ENCODE results near the gene PARVB. TPM values are rescaled to one million over a fixed set of nuclear protein-coding genes. Genes with fewer than 3 reads are reported as not detected.

Gene PARVB
- total RNA-seq, 1 donor from 2014 or later = 94.6 TPM

DNA sequence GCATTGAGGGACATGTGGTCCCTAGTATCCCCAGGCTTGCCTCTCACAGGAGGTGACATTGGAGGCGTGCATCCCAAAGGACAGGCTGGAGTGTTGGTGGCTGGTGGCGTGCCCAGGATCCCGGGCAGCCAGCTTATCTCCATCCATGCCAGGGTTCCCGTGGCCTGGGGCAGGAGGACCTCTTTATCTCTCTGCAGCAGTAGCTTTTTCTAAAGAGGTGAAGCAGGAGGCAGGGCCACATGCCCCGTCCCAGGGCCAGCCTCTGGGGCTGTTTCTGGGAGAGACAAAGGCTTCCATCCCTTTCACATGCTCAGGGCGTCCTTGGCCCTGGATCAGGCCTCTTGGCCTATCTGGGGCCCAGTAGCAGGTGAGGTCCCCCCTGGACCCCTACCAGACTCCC is 176.3 kb downstream of the PARVB start:
- no peaks in the 10 kb centered on the region for H3K36me3 ChIP-seq (ENCODE audit: control insufficient read depth, insufficient read depth, low read length)
- H3K4me3 ChIP-seq (ENCODE audit: low read depth, low read length) = no peak overlapping the region
- TF ChIP-seq, protein P1, sequence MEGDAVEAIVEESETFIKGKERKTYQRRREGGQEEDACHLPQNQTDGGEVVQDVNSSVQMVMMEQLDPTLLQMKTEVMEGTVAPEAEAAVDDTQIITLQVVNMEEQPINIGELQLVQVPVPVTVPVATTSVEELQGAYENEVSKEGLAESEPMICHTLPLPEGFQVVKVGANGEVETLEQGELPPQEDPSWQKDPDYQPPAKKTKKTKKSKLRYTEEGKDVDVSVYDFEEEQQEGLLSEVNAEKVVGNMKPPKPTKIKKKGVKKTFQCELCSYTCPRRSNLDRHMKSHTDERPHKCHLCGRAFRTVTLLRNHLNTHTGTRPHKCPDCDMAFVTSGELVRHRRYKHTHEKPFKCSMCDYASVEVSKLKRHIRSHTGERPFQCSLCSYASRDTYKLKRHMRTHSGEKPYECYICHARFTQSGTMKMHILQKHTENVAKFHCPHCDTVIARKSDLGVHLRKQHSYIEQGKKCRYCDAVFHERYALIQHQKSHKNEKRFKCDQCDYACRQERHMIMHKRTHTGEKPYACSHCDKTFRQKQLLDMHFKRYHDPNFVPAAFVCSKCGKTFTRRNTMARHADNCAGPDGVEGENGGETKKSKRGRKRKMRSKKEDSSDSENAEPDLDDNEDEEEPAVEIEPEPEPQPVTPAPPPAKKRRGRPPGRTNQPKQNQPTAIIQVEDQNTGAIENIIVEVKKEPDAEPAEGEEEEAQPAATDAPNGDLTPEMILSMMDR (IDR thresholded peaks at IDR 0.05; ENCODE audit: insufficient read depth, low read length, poor library complexity, severe bottlenecking) = no peak
- DNase-seq (ENCODE audit: low read depth) = no peak
- H3K27me3 ChIP-seq (ENCODE audit: control insufficient read depth, insufficient read depth, low read length) = peaks cover 16% of the 10 kb centered on the region

DNA sequence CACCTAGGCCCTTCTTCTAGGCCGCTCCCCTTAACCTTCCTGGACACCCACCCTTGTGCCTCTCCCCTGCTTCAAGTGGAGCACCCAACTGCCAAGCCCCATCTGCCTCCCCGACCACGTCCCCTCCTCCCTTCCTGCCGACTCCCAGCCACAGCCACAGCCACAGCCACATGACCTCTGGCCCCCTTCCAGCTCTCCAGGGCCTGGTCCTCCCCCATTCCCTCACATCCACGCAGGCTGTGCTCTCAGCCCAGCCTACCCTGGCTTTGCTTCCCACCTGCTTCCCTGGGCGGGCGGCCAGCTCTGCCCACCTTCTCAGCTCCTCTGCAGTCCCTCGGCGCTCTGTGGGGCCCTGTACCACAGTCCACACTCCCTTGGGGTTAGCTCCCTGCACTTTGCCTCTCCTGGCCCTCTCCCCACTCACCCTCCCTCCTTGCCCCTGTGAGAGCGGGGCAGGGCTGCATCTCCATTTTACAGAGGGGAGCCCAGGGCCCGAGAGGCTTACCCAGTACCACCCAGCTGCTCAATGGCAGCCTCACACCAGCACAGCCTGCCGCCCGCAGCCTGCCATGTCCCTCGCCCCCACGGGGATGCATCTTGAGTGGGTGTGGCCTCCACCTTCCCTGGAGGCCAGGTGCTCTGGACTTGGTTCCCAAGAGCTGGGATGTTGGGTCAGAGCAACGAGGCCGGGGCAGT is 176.9 kb downstream of the PARVB start:
- DNase-seq (ENCODE audit: low read depth) = no peak
- H3K36me3 ChIP-seq (ENCODE audit: control insufficient read depth, insufficient read depth, low read length) = no peaks in the 10 kb centered on the region
- TF ChIP-seq, protein P1 (IDR thresholded peaks at IDR 0.05; ENCODE audit: insufficient read depth, low read length, poor library complexity, severe bottlenecking) = no peak
- H3K4me3 ChIP-seq (ENCODE audit: low read depth, low read length) = no peak overlapping the region
- H3K27me3 ChIP-seq (ENCODE audit: control insufficient read depth, insufficient read depth, low read length) = peaks cover 12% of the 10 kb centered on the region

DNA sequence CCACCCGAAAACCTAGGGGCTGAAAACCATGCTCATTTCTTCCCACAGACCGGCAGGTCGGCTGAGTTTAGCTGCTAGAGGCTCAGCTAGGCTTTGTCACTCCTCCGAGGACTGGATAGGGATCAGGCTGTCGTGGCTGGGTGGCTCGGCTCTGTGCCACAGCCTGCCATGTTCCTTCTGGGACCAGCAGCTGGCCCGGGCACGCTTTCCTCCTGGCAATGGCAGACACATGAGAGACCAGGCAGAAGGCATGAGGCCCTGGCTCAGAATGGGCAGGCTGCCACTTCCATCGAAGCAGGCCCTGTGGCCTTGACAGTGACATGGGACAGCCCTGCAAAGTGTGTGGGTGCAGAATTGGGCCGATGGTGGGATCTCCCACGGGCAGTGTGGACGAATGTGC is 177.6 kb downstream of the PARVB start:
- H3K36me3 ChIP-seq (ENCODE audit: control insufficient read depth, insufficient read depth, low read length) = no peaks in the 10 kb centered on the region
- DNase-seq (ENCODE audit: low read depth) = no peak
- H3K27me3 ChIP-seq (ENCODE audit: control insufficient read depth, insufficient read depth, low read length) = peaks cover 9% of the 10 kb centered on the region
- no peak overlapping the region for H3K4me3 ChIP-seq (ENCODE audit: low read depth, low read length)
- TF ChIP-seq, protein P1 (IDR thresholded peaks at IDR 0.05; ENCODE audit: insufficient read depth, low read length, poor library complexity, severe bottlenecking) = no peak

DNA sequence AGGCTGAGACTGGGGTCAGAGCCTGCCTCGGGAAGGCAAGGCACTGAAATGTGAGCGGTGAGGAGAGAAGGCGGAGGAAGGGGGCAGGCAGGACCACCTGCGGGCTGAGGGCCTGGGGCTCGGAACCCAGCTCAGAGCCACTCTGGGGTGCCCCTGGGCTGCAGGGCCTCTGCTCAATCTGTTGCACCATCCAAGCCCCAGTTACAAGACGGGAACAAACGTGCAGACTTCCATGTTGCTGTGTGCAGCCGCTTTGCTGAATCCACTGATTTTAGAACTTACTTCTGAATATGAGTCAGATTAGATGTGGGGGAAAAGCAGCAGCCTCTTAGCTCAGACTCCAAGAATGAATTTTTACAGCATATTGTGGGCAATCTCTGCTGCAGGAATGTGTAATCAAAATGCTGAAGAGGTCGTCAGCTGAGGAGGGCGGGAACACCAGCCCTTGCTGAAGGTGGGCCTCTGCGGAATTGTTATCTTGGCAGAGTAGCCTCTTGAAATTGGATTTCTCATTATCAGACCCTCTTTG is 178.2 kb downstream of the PARVB start:
- peaks cover 5% of the 10 kb centered on the region for H3K27me3 ChIP-seq (ENCODE audit: control insufficient read depth, insufficient read depth, low read length)
- no peaks in the 10 kb centered on the region for H3K36me3 ChIP-seq (ENCODE audit: control insufficient read depth, insufficient read depth, low read length)
- H3K4me3 ChIP-seq (ENCODE audit: low read depth, low read length) = no peak overlapping the region
- no peak for DNase-seq (ENCODE audit: low read depth)
- TF ChIP-seq, protein P1 (IDR thresholded peaks at IDR 0.05; ENCODE audit: insufficient read depth, low read length, poor library complexity, severe bottlenecking) = no peak

DNA sequence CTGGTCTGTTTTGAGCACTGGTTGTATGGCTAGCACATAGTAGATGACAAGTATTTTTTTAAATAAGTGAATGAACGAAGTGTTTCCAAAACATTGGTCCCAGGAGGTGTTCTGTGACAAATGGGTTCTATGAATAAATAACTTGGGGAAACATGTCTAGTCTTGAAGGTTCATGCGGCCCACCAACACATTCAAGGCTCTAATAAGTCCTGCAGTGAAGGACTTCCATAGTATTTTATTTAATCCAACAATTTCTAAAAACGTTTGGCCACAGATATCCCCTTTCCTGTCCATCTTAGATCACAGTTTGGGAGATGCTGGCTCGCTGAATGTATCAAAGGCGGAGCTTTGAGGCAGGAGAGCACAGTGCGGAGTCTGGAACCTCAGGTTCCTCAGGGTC is 179.1 kb downstream of the PARVB start:
- TF ChIP-seq, protein P1 (IDR thresholded peaks at IDR 0.05; ENCODE audit: insufficient read depth, low read length, poor library complexity, severe bottlenecking) = no peak
- H3K36me3 ChIP-seq (ENCODE audit: control insufficient read depth, insufficient read depth, low read length) = no peaks in the 10 kb centered on the region
- no peak for DNase-seq (ENCODE audit: low read depth)
- H3K27me3 ChIP-seq (ENCODE audit: control insufficient read depth, insufficient read depth, low read length) = peaks cover 5% of the 10 kb centered on the region
- H3K4me3 ChIP-seq (ENCODE audit: low read depth, low read length) = no peak overlapping the region
